Testis (tissue), 2 donors: Measurements from ENCODE around the gene MRPL34.

Source experiments
- POLR2A ChIP-seq: fragments of 450-650 bp; IDR thresholded peaks from one replicate; pipeline ENCODE4 v1.6.1; 2017; ENCODE audit warnings: antibody characterized with exemption, mild to moderate bottlenecking, moderate library complexity
- TF ChIP-seq, protein P1 (sequence below), 3 experiments: fragments of 450-650 bp in 2 of 3; fragments of 200-600 bp in 1 of 3; sonication (generic) in 1 of 3; IDR thresholded peaks; one replicate each; pipeline ENCODE4 v1.5.1; 2016 to 2019; ENCODE audit warnings: antibody characterized with exemption in 3 of 3, mild to moderate bottlenecking in 2 of 3, moderate library complexity in 1 of 3

DNA sequence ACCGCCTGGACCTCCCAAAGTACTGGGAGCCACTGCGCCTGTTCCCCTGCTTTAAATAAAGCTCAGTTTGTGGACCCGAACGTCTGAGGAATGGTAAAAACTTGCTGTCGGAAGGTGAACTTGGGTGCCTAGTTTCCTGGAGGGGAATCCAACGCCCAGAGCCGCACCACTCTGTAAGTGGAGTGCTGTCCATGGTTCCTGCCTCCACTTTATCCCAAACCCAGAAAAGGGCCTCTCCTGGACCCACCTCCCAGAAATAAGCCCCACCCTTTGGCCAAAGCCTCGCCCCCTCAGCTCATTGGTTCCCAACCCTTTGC is 26.6 kb downstream of the MRPL34 start:
- TF ChIP-seq, protein P1, sequence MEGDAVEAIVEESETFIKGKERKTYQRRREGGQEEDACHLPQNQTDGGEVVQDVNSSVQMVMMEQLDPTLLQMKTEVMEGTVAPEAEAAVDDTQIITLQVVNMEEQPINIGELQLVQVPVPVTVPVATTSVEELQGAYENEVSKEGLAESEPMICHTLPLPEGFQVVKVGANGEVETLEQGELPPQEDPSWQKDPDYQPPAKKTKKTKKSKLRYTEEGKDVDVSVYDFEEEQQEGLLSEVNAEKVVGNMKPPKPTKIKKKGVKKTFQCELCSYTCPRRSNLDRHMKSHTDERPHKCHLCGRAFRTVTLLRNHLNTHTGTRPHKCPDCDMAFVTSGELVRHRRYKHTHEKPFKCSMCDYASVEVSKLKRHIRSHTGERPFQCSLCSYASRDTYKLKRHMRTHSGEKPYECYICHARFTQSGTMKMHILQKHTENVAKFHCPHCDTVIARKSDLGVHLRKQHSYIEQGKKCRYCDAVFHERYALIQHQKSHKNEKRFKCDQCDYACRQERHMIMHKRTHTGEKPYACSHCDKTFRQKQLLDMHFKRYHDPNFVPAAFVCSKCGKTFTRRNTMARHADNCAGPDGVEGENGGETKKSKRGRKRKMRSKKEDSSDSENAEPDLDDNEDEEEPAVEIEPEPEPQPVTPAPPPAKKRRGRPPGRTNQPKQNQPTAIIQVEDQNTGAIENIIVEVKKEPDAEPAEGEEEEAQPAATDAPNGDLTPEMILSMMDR (IDR thresholded peaks at IDR 0.05) = no peak
- no peak for TF ChIP-seq POLR2A
